Breast epithelium (tissue), 4 donors: ENCODE data around the gene AGAP2. TPM values are rescaled to one million over a fixed set of nuclear protein-coding genes. Genes with fewer than 3 reads are reported as not detected.

ENCODE experiments used
- DNase-seq, 2 donors: peaks; one replicate each; pipeline ENCODE4 v3.0.0-alpha.2; 2019; ENCODE audit warnings: low spot score in 2 of 2
- H3K27ac ChIP-seq, 2 donors: fragments of 200-600 bp; sonication (generic) in 1 of 2; one replicate each; pipeline ENCODE4 v1.5.1; 2016 to 2019; ENCODE audit warnings: mild to moderate bottlenecking in 1 of 2
- H3K27me3 ChIP-seq, 2 donors: fragments of 200-600 bp; sonication (generic) in 1 of 2; one replicate each; pipeline versions ENCODE4 v1.5.1 to v1.6.0; 2017 to 2019; ENCODE audit warnings: control low read depth in 1 of 2, mild to moderate bottlenecking in 1 of 2
- H3K36me3 ChIP-seq: fragments of 200-600 bp; one replicate; pipeline ENCODE4 v1.5.1; 2019
- H3K4me1 ChIP-seq, 2 donors: fragments of 200-600 bp; sonication (generic); one replicate each; pipeline ENCODE4 v1.5.1; 2016 to 2019; ENCODE audit warnings: control low read depth in 1 of 2
- H3K4me3 ChIP-seq, 3 donors: fragments of 200-600 bp; sonication (generic); 1 replicate in 2 of 3; 2 replicates in 1 of 3; pipeline ENCODE4 v1.5.1; 2016 to 2019; ENCODE audit warnings: mild to moderate bottlenecking in 3 of 3, moderate library complexity in 2 of 3
- H3K9me3 ChIP-seq, 2 donors: fragments of 200-600 bp; sonication (generic) in 1 of 2; one replicate each; pipeline ENCODE4 v1.5.1; 2016 to 2019; ENCODE audit warnings: control low read depth in 1 of 2
- POLR2A ChIP-seq: fragments of 450-650 bp; IDR thresholded peaks from one replicate; pipeline ENCODE4 v1.6.1; 2016; ENCODE audit warnings: antibody characterized with exemption, mild to moderate bottlenecking, moderate library complexity
- POLR2AphosphoS5 ChIP-seq, 3 donors: sonication (generic); formaldehyde crosslinking; IDR thresholded peaks; one replicate each; pipeline ENCODE4 v1.6.1; 2017; ENCODE audit warnings: antibody characterized with exemption in 3 of 3
- intact Hi-C: fragments of 100-400 bp; cut with DNase I; formaldehyde crosslinking; loops from one replicate; pipeline ENCODE4 v1.15.1; 2023; ENCODE audit warnings: low total_unique reads
- total RNA-seq, 3 donors: library from RNA; depleted of rRNA; stranded (reverse); fragments of >200 nt; gene quantifications; one replicate each; pipeline ENCODE4 v1.1.0, GENCODE V29; 2016
- TF ChIP-seq, protein P1 (sequence below), 3 donors: fragments of 450-650 bp; IDR thresholded peaks; one replicate each; pipeline ENCODE4 v1.5.1; 2016 to 2017; ENCODE audit warnings: antibody characterized with exemption in 3 of 3, mild to moderate bottlenecking in 3 of 3, moderate library complexity in 3 of 3

AGAP2 gene
- total RNA-seq, 3 donors from 2014 or later = 1.2 to 1.8 (median 1.6) TPM

DNA sequence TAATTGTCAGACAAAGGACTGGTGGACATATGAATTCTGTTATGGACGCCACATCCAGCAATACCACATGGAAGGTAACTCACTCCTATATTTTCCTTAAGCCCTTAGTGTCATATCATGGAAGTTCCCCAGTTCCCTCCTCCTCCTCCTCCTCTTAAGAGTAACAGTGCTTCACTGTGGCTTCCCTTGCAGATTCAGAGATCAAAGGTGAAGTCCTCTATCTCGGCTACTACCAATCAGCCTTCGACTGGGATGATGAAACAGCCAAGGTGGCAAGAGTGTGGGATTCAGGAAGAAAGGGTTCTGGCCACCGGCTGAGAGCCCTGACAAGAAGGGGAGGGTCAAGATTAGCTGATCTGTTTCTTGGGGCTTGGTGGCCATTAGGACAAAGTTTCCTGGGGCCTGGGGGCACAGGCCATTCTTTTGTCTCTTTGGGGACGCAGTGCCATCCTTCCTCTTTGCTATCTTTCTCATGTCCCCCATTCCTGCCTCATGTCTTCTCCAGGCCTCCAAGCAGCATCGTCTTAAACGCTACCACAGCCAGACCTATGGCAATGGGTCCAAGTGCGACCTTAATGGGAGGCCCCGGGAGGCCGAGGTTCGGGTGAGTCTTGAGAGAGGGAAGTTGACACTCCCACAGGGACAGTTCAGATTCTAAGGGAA is 42.6 kb downstream of the AGAP2 start:
- H3K36me3 ChIP-seq = no peaks in the 10 kb centered on the region
- H3K4me3 ChIP-seq = no peak overlapping the region
- no peaks in the 10 kb centered on the region for H3K27me3 ChIP-seq
- H3K9me3 ChIP-seq = no peaks in the 10 kb centered on the region
- DNase-seq = no peak
- H3K4me1 ChIP-seq = no peaks in the 10 kb centered on the region
- intact Hi-C loops = no loop called here
- H3K27ac ChIP-seq = no peak overlapping the region
- TF ChIP-seq, protein P1, sequence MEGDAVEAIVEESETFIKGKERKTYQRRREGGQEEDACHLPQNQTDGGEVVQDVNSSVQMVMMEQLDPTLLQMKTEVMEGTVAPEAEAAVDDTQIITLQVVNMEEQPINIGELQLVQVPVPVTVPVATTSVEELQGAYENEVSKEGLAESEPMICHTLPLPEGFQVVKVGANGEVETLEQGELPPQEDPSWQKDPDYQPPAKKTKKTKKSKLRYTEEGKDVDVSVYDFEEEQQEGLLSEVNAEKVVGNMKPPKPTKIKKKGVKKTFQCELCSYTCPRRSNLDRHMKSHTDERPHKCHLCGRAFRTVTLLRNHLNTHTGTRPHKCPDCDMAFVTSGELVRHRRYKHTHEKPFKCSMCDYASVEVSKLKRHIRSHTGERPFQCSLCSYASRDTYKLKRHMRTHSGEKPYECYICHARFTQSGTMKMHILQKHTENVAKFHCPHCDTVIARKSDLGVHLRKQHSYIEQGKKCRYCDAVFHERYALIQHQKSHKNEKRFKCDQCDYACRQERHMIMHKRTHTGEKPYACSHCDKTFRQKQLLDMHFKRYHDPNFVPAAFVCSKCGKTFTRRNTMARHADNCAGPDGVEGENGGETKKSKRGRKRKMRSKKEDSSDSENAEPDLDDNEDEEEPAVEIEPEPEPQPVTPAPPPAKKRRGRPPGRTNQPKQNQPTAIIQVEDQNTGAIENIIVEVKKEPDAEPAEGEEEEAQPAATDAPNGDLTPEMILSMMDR (IDR thresholded peaks at IDR 0.05) = no peak
- TF ChIP-seq POLR2A (no peak), POLR2AphosphoS5 (IDR thresholded peaks at IDR 0.05) (no peak)

DNA sequence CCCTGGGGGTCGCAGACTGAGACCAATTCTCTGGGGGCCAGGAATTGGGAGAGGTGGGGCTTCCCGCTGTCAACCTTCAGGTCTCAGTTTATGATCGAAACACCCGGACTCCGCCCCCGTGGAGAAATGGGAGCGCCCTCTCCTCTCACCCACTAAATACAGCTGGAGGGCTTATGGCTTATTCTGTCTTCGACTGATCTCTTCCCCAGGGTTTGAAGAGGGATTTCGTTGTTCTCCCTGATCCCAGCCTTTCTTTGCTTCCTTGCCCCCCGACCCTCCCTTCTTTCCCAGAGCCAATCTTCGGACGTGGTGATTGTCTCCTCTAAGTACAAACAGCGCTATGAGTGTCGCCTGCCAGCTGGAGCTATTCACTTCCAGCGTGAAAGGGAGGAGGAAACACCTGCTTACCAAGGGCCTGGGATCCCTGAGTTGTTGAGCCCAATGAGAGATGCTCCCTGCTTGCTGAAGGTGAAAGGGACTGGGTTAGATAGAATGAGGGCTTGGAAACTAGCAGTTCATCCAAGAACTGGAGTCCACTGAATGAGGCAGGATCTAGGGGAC is 44.0 kb downstream of the AGAP2 start:
- Histone ChIP-seq H3K27ac (peak overlapping the region; percentile 81 to 84), H3K9me3 (no peaks in the 10 kb centered on the region), H3K4me3 (peak overlapping the region; percentile 89 to 94 (median 92)), H3K36me3 (no peaks in the 10 kb centered on the region), H3K4me1 (no peaks in the 10 kb centered on the region), H3K27me3 (no peaks in the 10 kb centered on the region)
- intact Hi-C loops = no loop called here
- TF ChIP-seq, protein P1 (IDR thresholded peaks at IDR 0.05) = no peak
- no peak for TF ChIP-seq POLR2A
- no peak for TF ChIP-seq POLR2AphosphoS5 (IDR thresholded peaks at IDR 0.05)
- DNase-seq = no peak

DNA sequence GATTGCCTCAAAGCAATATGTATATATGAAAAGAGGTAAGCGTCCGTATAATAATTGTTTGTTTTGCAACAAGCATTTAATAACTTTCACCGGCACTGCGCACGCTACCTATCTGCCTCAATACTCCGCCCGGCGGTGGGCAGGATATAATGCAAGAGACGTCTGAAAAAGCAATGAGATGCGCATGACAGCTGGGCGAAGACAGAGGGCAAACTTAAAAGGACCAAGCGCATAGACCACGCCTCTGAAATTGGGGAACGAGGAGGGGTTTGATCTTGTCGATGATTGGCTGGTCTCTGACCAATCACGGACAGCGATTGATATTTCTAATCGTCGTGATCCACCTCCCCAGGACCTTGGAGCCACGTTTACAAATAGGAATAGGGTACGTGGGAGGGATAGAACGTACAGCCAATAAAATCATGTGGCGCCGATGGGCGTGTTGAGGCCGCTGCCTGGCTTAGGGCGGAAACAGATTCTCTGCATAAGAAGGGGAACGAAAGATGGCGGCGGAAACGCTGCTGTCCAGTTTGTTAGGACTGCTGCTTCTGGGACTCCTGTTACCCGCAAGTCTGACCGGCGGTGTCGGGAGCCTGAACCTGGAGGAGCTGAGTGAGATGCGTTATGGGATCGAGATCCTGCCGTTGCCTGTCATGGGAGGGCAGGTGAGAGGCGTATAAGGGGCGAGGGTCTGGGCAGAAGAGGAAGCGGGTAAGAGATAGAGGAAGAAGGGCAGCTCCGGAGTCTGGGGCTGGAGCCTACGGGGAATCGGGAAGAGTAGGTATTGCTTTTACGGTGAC is 44.7 kb downstream of the AGAP2 start, which contains the start of gene OS9:
OS9 (plus strand) TSS at position 474 of the 800 bp plus-strand sequence; CDS start at position 504, 30 bp downstream.
- DNase-seq = peak; percentile 95 to 99
- Histone ChIP-seq H3K4me1 (no peaks in the 10 kb centered on the region), H3K36me3 (no peaks in the 10 kb centered on the region), H3K27me3 (no peaks in the 10 kb centered on the region), H3K27ac (peak within 1 kb of the TSS; percentile 81 to 84), H3K4me3 (peak within 1 kb of the TSS; percentile 89 to 94 (median 92)), H3K9me3 (no peaks in the 10 kb centered on the region)
- TF ChIP-seq POLR2AphosphoS5 (IDR thresholded peaks at IDR 0.05) (peak; percentile 71 to 84 (median 79)), POLR2A (peak; percentile 74)
- TF ChIP-seq, protein P1 (IDR thresholded peaks at IDR 0.05) = peak; percentile 71 to 93 (median 78)
- intact Hi-C loops = no loop called here

DNA sequence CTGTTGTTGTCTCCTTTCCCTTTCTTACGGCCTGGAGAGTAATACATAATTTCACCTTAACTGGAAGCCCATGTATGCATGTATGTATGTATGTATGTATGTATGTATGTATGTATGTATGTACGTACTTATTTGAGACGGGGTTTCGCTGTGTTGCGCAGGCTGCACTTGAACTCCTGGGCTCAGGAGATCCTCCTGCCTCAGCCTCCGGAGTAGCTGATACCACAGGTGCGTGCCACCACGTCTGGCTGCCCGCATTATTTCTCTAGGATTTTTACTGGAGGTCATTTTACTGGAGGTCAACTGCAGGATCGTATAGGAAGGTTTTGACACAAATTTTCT is 45.3 kb downstream of the AGAP2 start:
- Histone ChIP-seq H3K4me3 (peak overlapping the region in 2 of 3 donors; percentile 92 to 94), H3K36me3 (no peaks in the 10 kb centered on the region), H3K27ac (peak overlapping the region in 1 of 2 donors; percentile 23), H3K4me1 (no peaks in the 10 kb centered on the region), H3K27me3 (no peaks in the 10 kb centered on the region), H3K9me3 (no peaks in the 10 kb centered on the region)
- DNase-seq = no peak
- intact Hi-C loops = no loop called here
- TF ChIP-seq POLR2AphosphoS5 (IDR thresholded peaks at IDR 0.05) (no peak), POLR2A (no peak)
- TF ChIP-seq, protein P1 (IDR thresholded peaks at IDR 0.05) = no peak

DNA sequence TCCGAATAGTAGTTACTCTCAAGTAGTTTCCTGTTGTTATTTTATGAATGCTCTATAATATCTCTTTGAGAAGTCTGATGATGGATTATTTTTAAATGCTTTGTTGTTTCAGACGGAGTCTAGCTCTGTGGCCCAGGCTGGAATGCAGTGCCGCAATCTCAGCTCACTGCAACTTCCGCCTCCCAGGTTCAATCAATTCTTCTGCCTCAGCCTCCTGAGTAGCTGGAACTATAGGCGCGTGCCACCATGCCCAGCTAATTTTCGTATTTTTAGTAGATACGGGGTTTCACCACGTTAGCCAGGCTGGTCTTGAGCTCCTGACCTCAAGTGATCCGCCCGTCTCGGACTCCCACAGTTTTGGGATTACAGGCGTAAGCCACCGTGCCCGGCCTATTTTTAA is 46.0 kb downstream of the AGAP2 start:
- H3K4me1 ChIP-seq = no peaks in the 10 kb centered on the region
- intact Hi-C loops = no loop called here
- no peak overlapping the region for H3K27ac ChIP-seq
- DNase-seq = no peak
- H3K4me3 ChIP-seq = no peak overlapping the region
- TF ChIP-seq, protein P1 (IDR thresholded peaks at IDR 0.05) = no peak
- TF ChIP-seq POLR2AphosphoS5 (IDR thresholded peaks at IDR 0.05) (no peak), POLR2A (no peak)
- no peaks in the 10 kb centered on the region for H3K36me3 ChIP-seq
- no peaks in the 10 kb centered on the region for H3K9me3 ChIP-seq
- no peaks in the 10 kb centered on the region for H3K27me3 ChIP-seq
